Measurements from ENCODE around the gene SLC16A10. TPM values are rescaled to one million over a fixed set of nuclear protein-coding genes. Genes with fewer than 3 reads are reported as not detected.

The SLC16A10 gene
- total and polyA plus RNA-seq, 2 of the 4 experiments (the other 2 are of a cell fraction): not detected

DNA sequence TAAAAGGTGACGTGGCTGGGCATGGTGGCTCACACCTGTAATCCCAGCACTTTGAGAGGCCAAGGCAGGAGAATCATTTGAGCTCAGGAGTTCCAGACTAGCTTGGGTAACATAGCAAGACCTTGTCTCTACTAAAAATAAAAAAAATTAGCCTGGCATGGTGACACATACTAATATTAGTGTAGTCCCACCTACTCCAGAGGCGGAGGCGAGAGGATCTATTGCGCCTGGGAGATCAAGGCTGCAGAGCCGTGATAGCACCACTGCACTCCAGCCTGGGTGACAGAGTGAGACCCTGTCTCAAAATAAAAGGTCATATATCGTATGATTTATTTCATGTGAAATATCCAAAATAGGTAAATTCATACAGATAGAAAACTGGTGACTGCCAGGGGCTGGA is 132.5 kb downstream of the SLC16A10 start:
- CTCF ChIA-PET: no interaction called here
- Histone ChIP-seq H2AFZ (replicated peaks; ENCODE audit: low read length, poor library complexity) (no peak overlapping the region), H2BK5ac (ENCODE audit: low read depth, low read length, poor library complexity, severe bottlenecking) (no peak overlapping the region), H3K56ac (ENCODE audit: extremely low read depth, insufficient read depth, low read length) (no peak overlapping the region), H3K36me3 (ENCODE audit: control insufficient read depth, insufficient read depth, low read length) (no peaks in the 10 kb centered on the region), H4K20me1 (ENCODE audit: insufficient read depth, low read length) (no peaks in the 10 kb centered on the region), H2BK120ac (ENCODE audit: low read depth, low read length) (no peak overlapping the region), H4K91ac (ENCODE audit: insufficient read depth, low read depth, low read length) (no peak overlapping the region), H2AK9ac (replicated peaks; ENCODE audit: low read depth, low read length, poor library complexity) (no peak overlapping the region), H3K18ac (ENCODE audit: low read depth, low read length) (no peak overlapping the region), H3K4me1 (ENCODE audit: control insufficient read depth, insufficient read depth, low read length) (no peaks in the 10 kb centered on the region), H2AK5ac (ENCODE audit: low read depth, low read length) (no peak overlapping the region), H3K23ac (ENCODE audit: low read depth, low read length) (no peak overlapping the region), H3K4me2 (ENCODE audit: low read depth, low read length) (no peak overlapping the region), H3K79me1 (ENCODE audit: low read depth in 1 of 2, low read length in 2 of 2) (no peaks in the 10 kb centered on the region), H3K27me3 (ENCODE audit: control insufficient read depth, insufficient read depth, low read length) (no peaks in the 10 kb centered on the region), H3K9ac (ENCODE audit: low read depth, low read length) (no peak overlapping the region), H3K9me3 (ENCODE audit: control insufficient read depth, insufficient read depth, low read length) (no peaks in the 10 kb centered on the region), H3K4me3 (ENCODE audit: insufficient read depth, low read depth, low read length) (no peak overlapping the region), H2BK15ac (ENCODE audit: low read depth, low read length) (no peak overlapping the region), H2BK20ac (ENCODE audit: low read depth, low read length) (no peak overlapping the region), H4K8ac (ENCODE audit: low read depth in 2 of 2, low read length in 2 of 2) (no peak overlapping the region), H3K27ac (ENCODE audit: insufficient read depth, low read length) (no peak overlapping the region), H3K14ac (replicated peaks; ENCODE audit: low read depth, low read length) (no peak overlapping the region), H3K9me1 (ENCODE audit: insufficient read depth, low read length) (no peaks in the 10 kb centered on the region), H4K5ac (ENCODE audit: low read depth, low read length) (no peak overlapping the region), H3K4ac (ENCODE audit: low read depth, low read length) (no peak overlapping the region)
- TF ChIP-seq MXI1 (IDR thresholded peaks at IDR 0.05; ENCODE audit: borderline replicate concordance, low read depth, low read length) (no peak), CHD1 (IDR thresholded peaks at IDR 0.05; ENCODE audit: low read depth, low read length) (no peak), SMC3 (IDR thresholded peaks at IDR 0.05; ENCODE audit: low read depth, low read length) (no peak), BHLHE40 (IDR thresholded peaks at IDR 0.05; ENCODE audit: low read depth, low read length) (no peak), FOS (IDR thresholded peaks at IDR 0.05; ENCODE audit: low read depth, low read length) (no peak), RFX5 (IDR thresholded peaks at IDR 0.05; ENCODE audit: low read depth, low read length) (no peak), RAD21 (IDR thresholded peaks at IDR 0.05; ENCODE audit: low read length) (no peak), NFE2L2 (IDR thresholded peaks at IDR 0.05; ENCODE audit: low read depth, low read length) (no peak), MAFK (IDR thresholded peaks at IDR 0.05; ENCODE audit: low read depth, low read length) (no peak), RCOR1 (IDR thresholded peaks at IDR 0.05; ENCODE audit: insufficient replicate concordance, low read length) (no peak), MAZ (IDR thresholded peaks at IDR 0.05; ENCODE audit: borderline replicate concordance, low read depth, low read length) (no peak), CEBPB (IDR thresholded peaks at IDR 0.05; ENCODE audit: low read depth, low read length) (no peak)
- TF ChIP-seq, protein P1, sequence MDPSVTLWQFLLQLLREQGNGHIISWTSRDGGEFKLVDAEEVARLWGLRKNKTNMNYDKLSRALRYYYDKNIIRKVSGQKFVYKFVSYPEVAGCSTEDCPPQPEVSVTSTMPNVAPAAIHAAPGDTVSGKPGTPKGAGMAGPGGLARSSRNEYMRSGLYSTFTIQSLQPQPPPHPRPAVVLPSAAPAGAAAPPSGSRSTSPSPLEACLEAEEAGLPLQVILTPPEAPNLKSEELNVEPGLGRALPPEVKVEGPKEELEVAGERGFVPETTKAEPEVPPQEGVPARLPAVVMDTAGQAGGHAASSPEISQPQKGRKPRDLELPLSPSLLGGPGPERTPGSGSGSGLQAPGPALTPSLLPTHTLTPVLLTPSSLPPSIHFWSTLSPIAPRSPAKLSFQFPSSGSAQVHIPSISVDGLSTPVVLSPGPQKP (IDR thresholded peaks at IDR 0.05; ENCODE audit: borderline replicate concordance, low read depth, low read length): no peak
- TF ChIP-seq, protein P2, sequence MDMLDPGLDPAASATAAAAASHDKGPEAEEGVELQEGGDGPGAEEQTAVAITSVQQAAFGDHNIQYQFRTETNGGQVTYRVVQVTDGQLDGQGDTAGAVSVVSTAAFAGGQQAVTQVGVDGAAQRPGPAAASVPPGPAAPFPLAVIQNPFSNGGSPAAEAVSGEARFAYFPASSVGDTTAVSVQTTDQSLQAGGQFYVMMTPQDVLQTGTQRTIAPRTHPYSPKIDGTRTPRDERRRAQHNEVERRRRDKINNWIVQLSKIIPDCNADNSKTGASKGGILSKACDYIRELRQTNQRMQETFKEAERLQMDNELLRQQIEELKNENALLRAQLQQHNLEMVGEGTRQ (IDR thresholded peaks at IDR 0.05; ENCODE audit: low read depth, low read length): no peak
- TF ChIP-seq, protein P3, sequence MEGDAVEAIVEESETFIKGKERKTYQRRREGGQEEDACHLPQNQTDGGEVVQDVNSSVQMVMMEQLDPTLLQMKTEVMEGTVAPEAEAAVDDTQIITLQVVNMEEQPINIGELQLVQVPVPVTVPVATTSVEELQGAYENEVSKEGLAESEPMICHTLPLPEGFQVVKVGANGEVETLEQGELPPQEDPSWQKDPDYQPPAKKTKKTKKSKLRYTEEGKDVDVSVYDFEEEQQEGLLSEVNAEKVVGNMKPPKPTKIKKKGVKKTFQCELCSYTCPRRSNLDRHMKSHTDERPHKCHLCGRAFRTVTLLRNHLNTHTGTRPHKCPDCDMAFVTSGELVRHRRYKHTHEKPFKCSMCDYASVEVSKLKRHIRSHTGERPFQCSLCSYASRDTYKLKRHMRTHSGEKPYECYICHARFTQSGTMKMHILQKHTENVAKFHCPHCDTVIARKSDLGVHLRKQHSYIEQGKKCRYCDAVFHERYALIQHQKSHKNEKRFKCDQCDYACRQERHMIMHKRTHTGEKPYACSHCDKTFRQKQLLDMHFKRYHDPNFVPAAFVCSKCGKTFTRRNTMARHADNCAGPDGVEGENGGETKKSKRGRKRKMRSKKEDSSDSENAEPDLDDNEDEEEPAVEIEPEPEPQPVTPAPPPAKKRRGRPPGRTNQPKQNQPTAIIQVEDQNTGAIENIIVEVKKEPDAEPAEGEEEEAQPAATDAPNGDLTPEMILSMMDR (conservative IDR thresholded peaks at IDR 0.05; ENCODE audit: low read depth, low read length): no peak
- in situ Hi-C loops (cut with MboI; ENCODE audit: low sequenced_read_pairs) (loop anchor here (25.0 kb wide), 1 partner anchor 682 kb away; no protein-coding TSS in a partner anchor), intact Hi-C loops (cut with micrococcal nuclease) (no loop called here), dilution Hi-C loops (cut with HindIII; ENCODE audit: low sequenced_read_pairs, unreplicated experiment) (no loop called here)
- no TSS peak for BruUV-seq (replicated peaks)
- DNase-seq: no peak
- 60% methylated on average over 1 of the region's 6 CpGs; no CpG with 5 or more reads in 1 of the 2 experiments for WGBS, 2 experiments (ENCODE audit: extremely low coverage in 2 of 2, insufficient read length in 1 of 2)
- ATAC-seq (ENCODE audit: low read depth): no peak
- POLR2A ChIA-PET (ENCODE audit: unreplicated experiment): no interaction called here
